HG03039 (cell line): ENCODE results near the gene ZNF30.
"Not testable (repeated sequence)": the region's sequence is repeated elsewhere in the genome, so short reads cannot be mapped to it uniquely, and the experiment has no call there.

ENCODE experiments used
- ATAC-seq: cut with Tn5 transposase; IDR thresholded peaks from one replicate; pipeline ENCODE4 v1.9.1; 2021; ENCODE audit warnings: mild to moderate bottlenecking, moderate library complexity; ENCODE audit not compliant: unreplicated experiment

Gene ZNF30

GRCh38 chr19:34985249-34986022 is 58.7 kb downstream of the ZNF30 start:
- ATAC-seq: no peak

DNA sequence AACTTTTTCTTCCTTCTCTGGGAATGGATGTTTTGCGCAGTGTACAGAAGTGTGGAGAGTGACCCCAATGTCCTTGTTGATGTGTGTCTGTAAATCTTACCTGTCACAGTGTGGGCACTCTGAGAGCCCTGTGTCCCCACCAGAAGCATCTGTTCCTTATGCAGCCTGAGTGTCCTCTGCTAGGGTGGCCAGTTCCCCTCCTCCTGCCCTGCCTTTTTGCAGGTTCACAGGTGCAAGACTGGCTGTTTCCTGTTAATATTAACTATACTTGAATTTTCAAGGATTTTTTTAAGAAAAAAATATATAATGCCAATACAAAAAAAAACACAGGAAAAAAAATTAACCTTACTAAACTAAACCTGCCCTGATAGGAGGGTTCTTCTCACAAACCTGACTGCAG is 61.4 kb downstream of the ZNF30 start:
- ATAC-seq: no peak

GRCh38 chr19:34989298-34989697 is 62.6 kb downstream of the ZNF30 start:
- ATAC-seq: no peak

- no peak for ATAC-seq
Observed at GRCh38 chr19:34990578-34991192, 64.0 kb downstream of the ZNF30 start.

DNA sequence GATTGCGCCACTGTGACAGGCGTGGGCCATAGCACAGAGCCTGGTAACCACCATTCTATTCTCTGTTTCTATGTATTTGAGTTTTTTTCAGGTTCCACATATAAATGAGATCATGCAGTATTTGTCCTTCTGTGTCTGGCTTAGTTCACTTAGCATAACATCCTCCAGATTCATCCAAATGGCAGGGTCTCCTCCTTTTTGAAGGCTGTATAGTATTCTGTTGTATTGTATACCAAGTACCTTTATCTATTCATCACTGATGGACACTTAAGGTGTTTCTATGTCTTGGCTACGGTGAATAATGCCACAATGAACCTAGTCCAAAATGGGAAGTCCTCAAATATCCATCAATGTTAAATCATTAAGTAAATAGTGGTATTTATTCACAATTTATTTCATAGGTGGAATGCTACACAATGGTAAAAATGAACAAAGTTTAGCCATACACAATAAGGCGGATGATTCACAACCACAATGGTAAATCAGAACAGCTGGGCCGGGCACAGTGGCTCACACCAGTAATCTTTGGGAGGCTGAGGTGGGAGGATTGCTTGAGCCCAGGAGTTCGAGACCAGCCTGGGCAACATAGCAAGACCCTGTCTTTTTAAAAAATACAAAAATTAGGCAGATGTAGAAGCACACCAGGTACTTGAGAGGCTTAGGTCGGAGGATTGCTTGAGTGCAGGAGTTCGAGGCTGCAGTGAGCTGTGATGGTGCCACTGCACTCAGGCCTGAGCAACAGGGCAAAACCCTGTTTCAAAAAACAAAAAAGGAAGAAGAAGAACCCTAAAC is 65.0 kb downstream of the ZNF30 start:
- no peak for ATAC-seq

DNA sequence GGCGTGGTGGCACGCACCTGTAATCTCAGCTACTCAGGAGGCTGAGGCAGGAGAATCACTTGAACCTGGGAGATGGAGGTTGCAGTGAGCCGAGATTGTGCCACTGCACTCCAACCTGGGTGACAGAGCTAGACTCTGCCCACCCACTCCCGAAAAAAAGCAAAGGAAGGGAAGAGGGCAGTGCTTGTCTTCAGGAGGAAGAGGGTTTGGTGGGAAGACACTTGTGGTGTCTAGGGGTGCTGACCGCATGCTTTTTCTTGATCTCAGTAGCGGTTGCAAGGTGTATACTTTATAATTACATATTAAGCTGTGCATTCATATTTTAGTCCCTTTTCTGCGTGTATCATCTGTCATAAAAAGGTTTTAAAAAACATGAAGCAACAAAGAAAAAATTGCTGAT is 65.9 kb downstream of the ZNF30 start:
- not testable (repeated sequence) for ATAC-seq

DNA sequence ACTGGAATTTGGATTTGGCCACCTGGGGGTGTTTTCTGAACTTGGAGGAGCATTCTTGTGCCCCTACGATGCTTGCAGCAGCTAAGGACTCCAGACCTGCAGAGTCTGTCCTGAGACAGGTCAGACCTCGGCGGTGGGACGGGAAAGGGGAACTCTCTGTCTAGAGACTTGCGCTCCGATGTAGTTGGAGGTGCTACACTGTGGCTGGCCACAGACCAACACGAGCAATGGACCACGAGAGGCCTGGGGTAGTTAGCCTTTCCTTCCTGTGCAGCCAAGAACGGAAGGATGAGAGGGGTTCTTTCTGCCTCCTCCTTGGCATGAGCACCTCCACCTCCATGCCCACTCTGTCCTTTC is 67.6 kb downstream of the ZNF30 start:
- ATAC-seq: no peak
